ENCODE measurements around the gene DNAJC9.

DNA sequence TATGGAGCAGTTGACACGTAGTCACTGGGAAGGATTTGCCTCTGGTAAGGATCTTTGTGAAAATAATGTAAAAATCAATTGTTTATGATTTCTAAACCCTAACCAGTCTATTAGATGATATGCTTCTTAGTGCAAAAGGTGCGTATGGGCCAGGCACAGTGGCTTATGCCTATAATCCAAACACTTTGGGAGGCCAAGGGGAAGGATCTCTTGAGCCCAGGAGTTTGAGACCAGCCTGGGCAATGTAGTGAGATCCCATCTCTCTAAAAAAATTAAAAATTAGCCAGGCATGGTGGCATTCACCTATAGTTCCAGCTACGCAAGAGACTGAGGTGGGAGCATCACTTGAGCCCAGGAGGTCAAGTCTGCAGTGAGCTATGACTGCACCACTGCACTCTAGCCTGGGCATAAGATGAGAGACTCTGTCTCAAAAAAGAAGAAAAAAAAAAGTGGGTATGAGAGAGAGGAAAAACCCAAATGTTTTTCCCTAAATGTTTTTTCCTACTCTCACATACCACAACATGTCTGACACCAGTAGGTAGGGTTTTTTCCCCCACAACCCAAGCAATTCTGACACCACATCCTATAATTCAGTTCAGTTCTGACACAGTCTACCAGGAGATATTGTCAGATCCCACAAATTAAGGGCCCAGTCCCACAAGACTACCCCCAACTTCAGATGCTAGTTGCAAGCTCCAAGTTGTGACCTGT is 36.5 kb downstream of the DNAJC9 start:
- TF ChIP-seq, protein P1, sequence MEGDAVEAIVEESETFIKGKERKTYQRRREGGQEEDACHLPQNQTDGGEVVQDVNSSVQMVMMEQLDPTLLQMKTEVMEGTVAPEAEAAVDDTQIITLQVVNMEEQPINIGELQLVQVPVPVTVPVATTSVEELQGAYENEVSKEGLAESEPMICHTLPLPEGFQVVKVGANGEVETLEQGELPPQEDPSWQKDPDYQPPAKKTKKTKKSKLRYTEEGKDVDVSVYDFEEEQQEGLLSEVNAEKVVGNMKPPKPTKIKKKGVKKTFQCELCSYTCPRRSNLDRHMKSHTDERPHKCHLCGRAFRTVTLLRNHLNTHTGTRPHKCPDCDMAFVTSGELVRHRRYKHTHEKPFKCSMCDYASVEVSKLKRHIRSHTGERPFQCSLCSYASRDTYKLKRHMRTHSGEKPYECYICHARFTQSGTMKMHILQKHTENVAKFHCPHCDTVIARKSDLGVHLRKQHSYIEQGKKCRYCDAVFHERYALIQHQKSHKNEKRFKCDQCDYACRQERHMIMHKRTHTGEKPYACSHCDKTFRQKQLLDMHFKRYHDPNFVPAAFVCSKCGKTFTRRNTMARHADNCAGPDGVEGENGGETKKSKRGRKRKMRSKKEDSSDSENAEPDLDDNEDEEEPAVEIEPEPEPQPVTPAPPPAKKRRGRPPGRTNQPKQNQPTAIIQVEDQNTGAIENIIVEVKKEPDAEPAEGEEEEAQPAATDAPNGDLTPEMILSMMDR (IDR thresholded peaks at IDR 0.05; ENCODE audit: low read depth, low read length, poor library complexity, severe bottlenecking): no peak
- TF ChIP-seq EZH2phosphoT487 (IDR thresholded peaks at IDR 0.05; ENCODE audit: borderline replicate concordance, low read length): no peak

Measured in DOHH2 (cell line).